ENCODE results near the gene EGFL6.

The EGFL6 gene

GRCh38 chrX:13598877-13599276 lies 29.5 kb downstream of the EGFL6 start:
- no peaks in the 10 kb centered on the region for H3K79me2 ChIP-seq (ENCODE audit: insufficient read depth, low read length)
- no peak overlapping the region for H2AFZ ChIP-seq (ENCODE audit: low read length)
- no peaks in the 10 kb centered on the region for H3F3A ChIP-seq (ENCODE audit: low read depth)
- no peaks in the 10 kb centered on the region for H3K27me3 ChIP-seq (ENCODE audit: insufficient read depth, low read length, poor library complexity, severe bottlenecking)
- TF ChIP-seq, protein P1, sequence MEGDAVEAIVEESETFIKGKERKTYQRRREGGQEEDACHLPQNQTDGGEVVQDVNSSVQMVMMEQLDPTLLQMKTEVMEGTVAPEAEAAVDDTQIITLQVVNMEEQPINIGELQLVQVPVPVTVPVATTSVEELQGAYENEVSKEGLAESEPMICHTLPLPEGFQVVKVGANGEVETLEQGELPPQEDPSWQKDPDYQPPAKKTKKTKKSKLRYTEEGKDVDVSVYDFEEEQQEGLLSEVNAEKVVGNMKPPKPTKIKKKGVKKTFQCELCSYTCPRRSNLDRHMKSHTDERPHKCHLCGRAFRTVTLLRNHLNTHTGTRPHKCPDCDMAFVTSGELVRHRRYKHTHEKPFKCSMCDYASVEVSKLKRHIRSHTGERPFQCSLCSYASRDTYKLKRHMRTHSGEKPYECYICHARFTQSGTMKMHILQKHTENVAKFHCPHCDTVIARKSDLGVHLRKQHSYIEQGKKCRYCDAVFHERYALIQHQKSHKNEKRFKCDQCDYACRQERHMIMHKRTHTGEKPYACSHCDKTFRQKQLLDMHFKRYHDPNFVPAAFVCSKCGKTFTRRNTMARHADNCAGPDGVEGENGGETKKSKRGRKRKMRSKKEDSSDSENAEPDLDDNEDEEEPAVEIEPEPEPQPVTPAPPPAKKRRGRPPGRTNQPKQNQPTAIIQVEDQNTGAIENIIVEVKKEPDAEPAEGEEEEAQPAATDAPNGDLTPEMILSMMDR (conservative IDR thresholded peaks at IDR 0.05; ENCODE audit: low read length), result no peak; the same call in 1 of the 2 replicates
- TF ChIP-seq EZH2phosphoT487 (IDR thresholded peaks at IDR 0.05; ENCODE audit: borderline replicate concordance), result no peak
- H3K4me2 ChIP-seq (ENCODE audit: low read depth, low read length, poor library complexity, severe bottlenecking), result no peak overlapping the region
- H3K4me1 ChIP-seq (ENCODE audit: insufficient read depth, low read length, poor library complexity, severe bottlenecking), result no peaks in the 10 kb centered on the region
- no peaks in the 10 kb centered on the region for H3K36me3 ChIP-seq (ENCODE audit: insufficient read depth, low read length)
- no peaks in the 10 kb centered on the region for H3K9me3 ChIP-seq (ENCODE audit: insufficient read depth, low read depth, low read length)
- no peak overlapping the region for H3K4me3 ChIP-seq (ENCODE audit: low read length, poor library complexity, severe bottlenecking)
- no peak overlapping the region for H3K9ac ChIP-seq (ENCODE audit: low read depth, low read length, poor library complexity, severe bottlenecking)
- no peaks in the 10 kb centered on the region for H4K20me1 ChIP-seq (ENCODE audit: insufficient read depth, low read length, poor library complexity, severe bottlenecking)
- H3K9me2 ChIP-seq (replicated peaks; ENCODE audit: low read depth, low read length), result no peaks in the 10 kb centered on the region

- Histone ChIP-seq H3K4me2 (ENCODE audit: low read depth, low read length, poor library complexity, severe bottlenecking) (no peak overlapping the region), H3K9ac (ENCODE audit: low read depth, low read length, poor library complexity, severe bottlenecking) (no peak overlapping the region), H3F3A (ENCODE audit: low read depth) (no peaks in the 10 kb centered on the region), H3K4me1 (ENCODE audit: insufficient read depth, low read length, poor library complexity, severe bottlenecking) (no peaks in the 10 kb centered on the region), H3K9me2 (replicated peaks; ENCODE audit: low read depth, low read length) (no peaks in the 10 kb centered on the region), H2AFZ (ENCODE audit: low read length) (no peak overlapping the region), H3K4me3 (ENCODE audit: low read length, poor library complexity, severe bottlenecking) (no peak overlapping the region), H3K79me2 (ENCODE audit: insufficient read depth, low read length) (no peaks in the 10 kb centered on the region), H3K36me3 (ENCODE audit: insufficient read depth, low read length) (no peaks in the 10 kb centered on the region), H4K20me1 (ENCODE audit: insufficient read depth, low read length, poor library complexity, severe bottlenecking) (no peaks in the 10 kb centered on the region), H3K9me3 (ENCODE audit: insufficient read depth, low read depth, low read length) (no peaks in the 10 kb centered on the region), H3K27me3 (ENCODE audit: insufficient read depth, low read length, poor library complexity, severe bottlenecking) (no peaks in the 10 kb centered on the region)
- TF ChIP-seq EZH2phosphoT487 (IDR thresholded peaks at IDR 0.05; ENCODE audit: borderline replicate concordance), result no peak
- TF ChIP-seq, protein P1 (conservative IDR thresholded peaks at IDR 0.05; ENCODE audit: low read length), result no peak
These were observed 30.1 kb downstream of the EGFL6 start for GRCh38 chrX:13599491-13599890.

DNA sequence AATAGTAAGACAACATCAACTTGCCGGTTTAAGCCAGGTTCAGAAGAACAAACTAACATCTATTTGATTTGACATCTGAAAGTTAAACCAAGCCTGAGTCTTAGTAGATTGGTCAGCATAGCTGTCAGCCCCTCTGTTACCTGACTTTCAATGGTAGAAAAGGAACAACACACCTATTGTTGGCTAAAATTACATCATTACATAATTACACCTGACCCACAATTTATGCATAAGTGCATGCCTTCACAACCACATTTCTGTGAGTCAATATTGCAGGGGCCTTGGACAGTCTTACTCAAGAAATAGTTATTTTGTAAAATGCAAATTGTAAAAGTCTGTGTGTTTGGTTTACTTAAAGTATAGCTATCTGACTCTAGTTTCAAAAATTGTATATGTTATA lies 36.2 kb downstream of the EGFL6 start:
- H3F3A ChIP-seq (ENCODE audit: low read depth), result no peaks in the 10 kb centered on the region
- H3K4me2 ChIP-seq (ENCODE audit: low read depth, low read length, poor library complexity, severe bottlenecking), result no peak overlapping the region
- TF ChIP-seq, protein P1 (conservative IDR thresholded peaks at IDR 0.05; ENCODE audit: low read length), result no peak
- TF ChIP-seq EZH2phosphoT487 (IDR thresholded peaks at IDR 0.05; ENCODE audit: borderline replicate concordance), result no peak
- H3K4me3 ChIP-seq (ENCODE audit: low read length, poor library complexity, severe bottlenecking), result no peak overlapping the region
- H3K36me3 ChIP-seq (ENCODE audit: insufficient read depth, low read length), result no peaks in the 10 kb centered on the region
- H2AFZ ChIP-seq (ENCODE audit: low read length), result no peak overlapping the region
- H3K4me1 ChIP-seq (ENCODE audit: insufficient read depth, low read length, poor library complexity, severe bottlenecking), result no peaks in the 10 kb centered on the region
- no peaks in the 10 kb centered on the region for H3K9me2 ChIP-seq (replicated peaks; ENCODE audit: low read depth, low read length)
- no peaks in the 10 kb centered on the region for H3K27me3 ChIP-seq (ENCODE audit: insufficient read depth, low read length, poor library complexity, severe bottlenecking)
- H3K79me2 ChIP-seq (ENCODE audit: insufficient read depth, low read length), result no peaks in the 10 kb centered on the region
- no peak overlapping the region for H3K9ac ChIP-seq (ENCODE audit: low read depth, low read length, poor library complexity, severe bottlenecking)
- no peaks in the 10 kb centered on the region for H4K20me1 ChIP-seq (ENCODE audit: insufficient read depth, low read length, poor library complexity, severe bottlenecking)
- H3K9me3 ChIP-seq (ENCODE audit: insufficient read depth, low read depth, low read length), result no peaks in the 10 kb centered on the region

Measured in Loucy (cell line).